HG02870 (cell line): Measurements from ENCODE around the gene SH3PXD2A.
"Not testable (repeated sequence)": the region's sequence is repeated elsewhere in the genome, so short reads cannot be mapped to it uniquely, and the experiment has no call there.

Experiments used
- ATAC-seq: cut with Tn5 transposase; IDR thresholded peaks from one replicate; pipeline ENCODE4 v1.9.1; 2021; ENCODE audit warnings: mild to moderate bottlenecking, moderate library complexity; ENCODE audit not compliant: unreplicated experiment

Gene SH3PXD2A

DNA sequence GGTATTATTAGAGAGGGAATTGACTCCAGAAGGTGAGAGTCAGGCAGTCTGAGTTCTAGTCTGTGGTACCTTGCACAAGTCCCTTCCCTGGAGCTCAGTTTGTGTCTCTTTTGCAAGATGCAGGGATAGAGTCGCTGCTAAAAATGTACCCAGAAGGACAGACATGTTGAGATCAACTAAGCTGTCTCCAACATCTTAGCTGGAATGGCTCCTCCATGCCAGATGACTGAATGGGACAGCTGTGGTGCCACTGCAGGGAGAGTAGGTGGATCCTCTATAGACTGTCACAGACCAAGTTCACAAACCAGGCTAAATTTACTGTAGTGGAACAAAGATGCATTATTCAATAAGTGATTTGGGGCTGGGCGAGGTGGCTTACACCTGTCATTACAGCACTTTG, 241.8 kb downstream of the SH3PXD2A start:
- ATAC-seq: no peak

DNA sequence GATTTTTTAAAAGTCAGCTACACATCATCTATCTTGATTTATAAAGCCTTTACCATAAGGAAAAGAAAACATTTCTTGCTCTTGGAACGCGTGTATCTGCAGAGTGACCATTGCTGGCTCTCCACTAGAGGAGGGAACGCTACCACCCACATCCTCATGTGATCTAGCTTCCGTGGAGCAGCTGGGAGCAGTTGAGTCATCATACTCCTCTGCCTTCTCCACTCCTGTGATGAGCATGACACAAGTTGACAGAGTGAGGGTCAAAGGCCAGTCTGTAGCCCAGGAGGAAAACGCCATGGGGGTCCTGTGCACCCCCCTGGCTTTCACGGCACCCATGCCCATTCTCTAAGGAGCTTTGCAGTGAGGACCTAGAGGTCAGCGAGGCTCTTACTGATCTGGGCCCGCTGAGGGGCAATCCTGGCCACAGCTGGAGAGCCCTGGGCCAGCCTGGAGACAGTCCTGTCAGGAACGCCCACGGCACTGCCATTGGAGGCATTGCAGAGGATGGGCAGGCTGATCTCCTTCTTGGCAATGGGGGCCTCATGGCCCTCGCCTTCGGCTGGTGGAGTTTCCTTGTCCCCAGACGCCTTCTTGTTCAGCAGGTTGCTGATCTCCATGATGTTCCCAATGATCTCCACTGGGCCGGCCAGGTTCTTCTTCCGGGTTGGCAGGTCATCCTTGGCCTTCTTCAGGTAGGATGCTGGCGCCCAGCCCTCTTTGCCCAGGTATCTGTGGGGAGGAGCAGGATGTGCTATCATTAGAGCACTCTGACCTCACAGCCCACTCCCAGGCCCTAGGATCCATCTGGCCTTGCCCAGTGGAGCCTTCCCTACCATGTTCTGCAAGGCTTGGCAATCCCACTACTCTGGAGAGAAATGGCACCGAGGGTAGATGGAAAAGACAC, 242.7 kb downstream of the SH3PXD2A start:
- no peak for ATAC-seq

DNA sequence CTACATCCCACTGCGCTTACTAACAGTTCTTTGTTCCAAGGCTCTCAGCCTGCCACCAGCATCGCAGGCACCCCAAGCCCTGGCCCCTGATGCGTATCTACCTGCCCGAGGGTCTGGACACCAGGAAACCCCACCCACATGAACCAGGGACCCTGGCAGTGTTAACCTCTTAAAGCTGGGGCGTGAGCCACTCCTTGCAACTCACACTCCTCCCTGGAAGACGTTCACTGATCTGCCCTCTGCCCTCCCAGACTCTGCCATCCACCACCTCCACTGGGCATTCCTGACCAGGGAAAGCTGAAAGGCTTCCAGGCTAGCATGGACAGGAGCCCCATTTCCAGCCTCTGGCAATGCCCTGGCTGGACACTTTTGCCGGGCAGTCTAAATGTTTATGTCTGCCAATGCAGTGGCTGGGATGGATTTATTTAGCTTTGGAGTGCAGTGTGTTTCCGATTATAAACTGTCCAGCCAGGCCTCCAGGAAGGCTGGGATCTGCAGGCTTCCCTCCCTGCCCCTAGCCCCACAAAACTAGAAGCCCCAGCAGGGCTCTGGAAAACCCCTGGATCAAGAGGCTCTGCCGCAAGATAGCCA, 244.4 kb downstream of the SH3PXD2A start:
- no peak for ATAC-seq

DNA sequence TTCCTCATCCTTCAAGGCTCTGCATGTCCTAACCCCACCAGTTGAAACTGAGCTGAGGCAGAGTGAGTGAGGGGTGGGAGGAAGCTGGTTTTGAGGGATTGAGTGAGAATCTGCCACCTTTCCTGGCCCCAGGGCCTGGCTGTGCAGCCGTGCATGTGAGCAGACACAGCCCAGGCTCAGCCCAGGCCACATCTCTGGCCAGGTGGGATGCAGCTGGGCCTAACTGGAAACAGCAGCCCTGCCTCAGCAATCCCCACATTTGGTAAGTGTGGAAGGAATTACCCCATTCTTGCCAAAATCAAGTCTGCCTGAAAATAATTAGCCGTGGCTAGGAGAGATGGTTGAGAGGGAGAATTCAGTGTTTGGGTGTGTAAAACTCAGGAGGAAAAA, 245.3 kb downstream of the SH3PXD2A start:
- no peak for ATAC-seq

DNA sequence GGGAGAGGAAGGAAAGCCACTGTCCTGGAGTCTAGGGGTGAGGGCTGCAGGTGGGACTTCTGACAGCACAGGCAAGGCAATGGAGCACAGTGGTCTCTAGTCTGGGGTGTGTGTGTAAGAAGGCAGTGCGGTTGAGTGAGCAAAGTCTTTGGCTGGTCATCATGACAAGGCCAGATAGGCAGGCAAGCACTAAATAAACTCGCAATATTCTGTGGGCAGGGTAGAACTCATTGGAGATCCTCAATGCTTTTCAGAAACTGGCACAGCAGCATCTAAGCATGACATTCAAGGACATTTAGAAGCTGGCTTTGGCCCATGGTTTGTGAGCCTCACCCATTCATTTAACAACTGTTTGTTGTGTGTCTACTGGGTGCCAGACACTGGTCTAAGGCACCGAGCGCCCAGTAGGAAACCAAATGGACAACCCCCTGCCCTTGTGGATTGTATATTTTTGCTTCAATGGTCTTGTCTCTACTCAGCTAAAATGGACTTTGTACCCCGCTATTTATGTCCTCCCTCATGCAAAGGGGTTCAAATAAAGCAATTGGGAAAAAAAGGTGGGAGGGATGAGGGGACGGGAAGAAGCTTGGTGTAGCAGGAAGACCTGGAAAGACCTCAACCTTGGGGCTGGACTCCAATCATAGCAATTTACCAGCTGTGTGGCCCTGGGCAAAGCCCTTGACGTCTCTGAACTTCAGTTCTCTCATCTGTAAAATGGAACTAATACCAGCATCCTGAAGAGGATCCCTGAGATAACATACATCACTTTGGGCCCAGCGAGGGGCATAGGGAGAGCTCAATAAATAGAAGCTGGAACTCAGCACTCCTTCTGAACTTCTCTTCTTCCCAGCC, 245.9 kb downstream of the SH3PXD2A start:
- no peak for ATAC-seq

DNA sequence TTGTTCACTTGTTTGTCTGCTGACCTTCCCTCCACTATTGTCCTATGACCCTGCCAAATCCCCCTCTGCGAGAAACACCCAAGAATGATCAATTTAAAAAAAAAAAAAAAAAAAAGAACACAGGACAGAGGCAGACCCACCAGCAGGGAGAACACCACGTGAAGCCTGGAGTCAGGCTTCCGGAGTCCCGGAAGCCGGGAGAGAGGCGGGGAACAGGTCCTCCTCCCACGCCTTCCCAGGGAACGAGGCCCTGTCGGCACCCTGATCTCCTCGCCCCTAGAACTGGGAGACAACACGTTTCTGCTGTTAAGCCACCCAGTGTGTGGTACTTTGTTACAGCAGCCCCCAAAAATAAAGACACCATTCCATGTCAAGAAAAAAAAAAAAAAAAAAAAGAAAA, 247.3 kb downstream of the SH3PXD2A start:
- ATAC-seq: not testable (repeated sequence)

DNA sequence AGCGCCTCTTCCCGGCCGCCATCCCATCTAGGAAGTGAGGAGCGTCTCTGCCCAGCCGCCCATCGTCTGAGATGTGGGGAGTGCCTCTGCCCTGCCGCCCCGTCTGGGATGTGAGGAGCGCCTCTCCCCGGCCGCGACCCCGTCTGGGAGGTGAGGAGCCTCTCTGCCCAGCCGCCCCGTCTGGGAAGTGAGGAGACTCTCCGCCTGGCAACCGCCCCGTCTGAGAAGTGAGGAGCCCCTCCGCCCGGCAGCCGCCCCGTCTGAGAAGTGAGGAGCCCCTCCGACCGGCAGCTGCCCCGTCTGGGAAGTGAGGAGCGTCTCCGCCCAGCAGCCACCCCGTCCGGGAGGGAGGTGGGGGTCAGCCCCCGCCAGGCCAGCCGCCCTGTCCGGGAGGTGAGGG, 248.3 kb downstream of the SH3PXD2A start:
- ATAC-seq: not testable (repeated sequence)

DNA sequence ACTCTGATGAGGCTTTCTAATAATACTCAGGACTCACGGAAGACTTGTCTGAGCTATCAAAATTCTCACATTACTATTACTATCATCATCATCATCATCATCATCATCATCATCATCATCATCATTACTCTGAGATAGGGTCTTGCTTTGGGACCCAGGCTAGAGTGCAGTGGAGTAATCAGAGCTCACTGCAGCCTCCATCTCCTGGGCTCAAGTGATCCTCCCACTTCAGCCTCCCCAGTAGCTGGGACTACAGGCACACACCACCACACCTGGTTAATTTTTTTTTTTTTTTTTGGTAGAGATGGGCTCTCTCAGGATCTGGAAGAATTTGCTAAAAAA, 249.3 kb downstream of the SH3PXD2A start:
- not testable (repeated sequence) for ATAC-seq

DNA sequence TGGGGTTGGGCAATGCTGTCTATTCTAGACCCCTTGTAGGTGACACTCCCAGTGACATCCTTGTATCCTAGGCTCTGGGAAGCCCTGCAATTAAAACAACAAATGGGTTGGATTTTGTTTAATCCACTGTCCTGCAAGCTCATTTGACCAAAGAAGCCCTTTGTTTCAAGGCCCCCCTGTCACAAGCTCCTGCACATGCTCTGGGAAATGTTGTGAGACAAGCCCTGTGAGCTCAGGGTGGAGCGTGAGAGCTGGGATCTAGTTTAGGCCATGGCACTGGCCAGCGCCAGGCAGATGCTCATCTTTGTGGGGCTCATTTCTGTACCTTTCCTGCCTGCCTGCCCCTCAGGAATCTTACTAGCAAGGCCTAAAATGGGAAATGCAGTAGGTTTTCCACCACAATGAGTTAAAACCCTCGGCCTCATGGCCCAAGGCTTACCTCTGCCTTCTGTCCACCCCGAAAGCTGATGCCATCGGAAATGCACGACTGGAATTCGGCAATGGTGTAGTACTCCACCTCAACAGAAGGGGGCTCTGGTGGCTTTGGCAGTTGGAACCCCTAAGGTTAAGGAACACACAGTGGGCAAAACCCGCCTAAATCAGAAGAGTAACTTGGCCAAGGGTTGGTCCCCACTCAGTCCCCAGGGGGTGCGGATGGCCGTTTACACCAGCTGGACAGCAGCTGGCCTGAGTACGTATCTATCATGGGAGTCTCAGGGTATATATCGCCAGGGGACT, 249.8 kb downstream of the SH3PXD2A start:
- ATAC-seq: no peak

DNA sequence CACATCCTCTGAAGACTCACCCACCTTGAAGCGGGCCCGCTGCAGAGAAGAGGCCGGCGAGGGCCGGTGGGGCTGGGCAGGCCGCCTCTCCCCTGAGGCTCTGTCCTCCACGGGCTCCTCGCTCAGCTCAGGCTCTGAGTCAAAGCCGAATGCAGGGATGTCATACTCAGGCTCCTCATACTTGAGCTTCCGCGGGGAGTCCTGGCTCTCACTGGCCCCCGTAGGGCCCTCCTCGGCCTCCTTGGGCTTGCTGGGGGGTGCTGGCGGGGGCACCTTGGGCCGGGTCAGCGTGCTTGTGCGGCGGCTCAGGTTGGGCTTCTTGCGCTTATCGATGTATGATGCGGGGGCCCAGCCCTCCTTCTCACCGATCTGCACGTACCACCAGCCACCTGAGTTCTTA, 252.0 kb downstream of the SH3PXD2A start:
- no peak for ATAC-seq

DNA sequence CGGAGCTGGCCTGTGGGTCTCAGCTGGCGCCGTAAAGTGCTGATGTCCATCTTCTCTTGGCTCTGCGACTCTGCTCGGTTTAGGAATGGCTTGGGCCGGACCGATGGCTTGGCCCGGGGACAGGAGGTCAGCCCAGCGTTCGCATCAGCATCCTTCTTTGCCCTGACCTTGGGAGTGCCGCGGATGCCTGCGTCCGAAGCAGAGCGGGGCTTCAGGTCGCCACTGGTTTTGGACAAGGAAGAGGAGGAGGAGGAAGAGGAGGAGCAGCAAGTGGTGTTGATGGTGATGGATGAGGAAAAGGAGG, 252.6 kb downstream of the SH3PXD2A start:
- ATAC-seq: no peak

DNA sequence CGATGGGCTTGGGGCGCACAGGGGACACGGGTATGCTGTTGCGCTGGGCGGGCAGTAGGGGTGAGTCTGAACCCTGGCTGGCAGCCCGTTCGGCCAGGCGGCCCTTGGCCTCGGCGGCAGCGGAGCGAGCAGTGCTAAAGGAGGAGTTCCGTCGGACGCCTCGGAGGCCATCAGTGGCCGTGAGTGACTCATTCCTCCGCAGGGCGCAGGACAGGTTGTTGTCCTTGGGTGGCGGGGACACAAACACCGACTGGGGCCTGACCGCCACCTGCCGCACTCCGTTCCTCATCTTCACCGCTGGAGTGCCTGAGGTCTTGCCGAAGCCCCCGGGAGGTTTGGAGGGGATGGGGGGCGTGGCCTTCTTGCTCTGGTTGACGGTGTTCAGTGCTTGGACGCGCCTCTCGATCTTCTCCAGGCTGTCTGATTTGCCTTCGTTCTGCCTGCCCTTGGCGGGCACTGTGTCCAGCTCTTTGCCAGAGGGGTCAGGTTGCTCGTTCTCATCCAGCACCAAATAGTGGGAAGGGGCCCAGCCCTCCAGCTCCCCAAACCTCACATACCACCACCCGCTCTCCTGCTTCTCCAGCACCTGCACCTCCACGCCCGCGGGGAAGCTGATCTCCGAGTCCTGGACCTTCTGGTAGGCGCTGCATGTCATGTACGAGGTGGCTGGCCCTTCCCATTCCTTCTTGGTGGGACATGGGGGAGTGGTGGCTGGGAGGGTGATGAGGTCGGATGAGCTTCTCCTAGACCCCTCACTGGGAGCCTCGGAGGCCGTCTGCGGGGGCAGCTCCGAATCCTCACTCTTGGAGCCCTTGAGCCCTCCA, 253.1 kb downstream of the SH3PXD2A start:
- ATAC-seq: no peak

DNA sequence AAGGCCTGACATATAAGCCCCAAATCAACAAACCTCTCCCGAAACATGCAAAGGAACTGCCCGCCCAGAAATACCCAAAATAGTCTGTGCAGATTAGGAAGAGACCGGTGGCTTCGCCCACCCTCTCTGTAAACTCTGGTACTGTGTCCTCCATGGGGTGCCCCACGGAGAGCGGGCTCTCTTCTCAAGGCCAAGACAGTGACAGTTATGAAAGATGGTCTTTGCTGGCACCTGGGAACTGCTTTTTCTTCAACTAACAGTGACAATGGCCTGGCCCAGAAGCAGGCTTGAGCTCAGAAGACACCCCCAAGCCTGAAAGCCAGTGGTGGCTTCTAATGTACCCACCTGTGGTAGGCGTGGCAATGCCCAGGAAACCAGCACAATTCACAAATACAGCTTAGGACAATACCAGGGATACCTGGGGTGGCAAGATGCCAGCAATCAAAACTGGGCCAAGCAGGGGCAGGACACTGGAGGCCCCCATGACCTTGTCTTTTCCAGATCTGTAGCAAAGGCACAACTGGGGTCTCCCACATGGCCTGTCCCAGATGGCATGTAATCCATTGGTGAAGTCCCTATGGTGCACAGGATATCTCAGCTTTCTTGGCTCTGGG, 254.3 kb downstream of the SH3PXD2A start:
- ATAC-seq: no peak

DNA sequence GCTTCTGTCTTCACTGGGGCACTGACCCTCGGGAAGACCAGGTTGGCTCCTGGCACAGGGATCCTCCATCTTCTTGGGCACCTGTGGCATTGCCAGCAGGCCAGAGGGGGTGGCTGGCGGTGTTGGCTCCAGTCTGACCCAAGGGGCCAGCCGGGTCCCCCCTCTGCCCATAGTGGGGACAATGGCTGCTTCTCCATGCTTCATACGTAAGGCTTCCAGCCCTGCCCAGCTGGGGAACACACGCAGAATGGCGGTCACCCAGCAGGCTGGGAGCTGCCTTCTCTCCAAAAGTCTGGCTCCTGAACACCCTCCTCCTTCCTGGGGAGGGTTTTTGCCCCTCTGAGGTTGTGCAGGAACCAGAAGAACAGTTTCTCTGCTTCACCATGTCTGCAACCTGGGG, 255.1 kb downstream of the SH3PXD2A start:
- ATAC-seq: no peak

DNA sequence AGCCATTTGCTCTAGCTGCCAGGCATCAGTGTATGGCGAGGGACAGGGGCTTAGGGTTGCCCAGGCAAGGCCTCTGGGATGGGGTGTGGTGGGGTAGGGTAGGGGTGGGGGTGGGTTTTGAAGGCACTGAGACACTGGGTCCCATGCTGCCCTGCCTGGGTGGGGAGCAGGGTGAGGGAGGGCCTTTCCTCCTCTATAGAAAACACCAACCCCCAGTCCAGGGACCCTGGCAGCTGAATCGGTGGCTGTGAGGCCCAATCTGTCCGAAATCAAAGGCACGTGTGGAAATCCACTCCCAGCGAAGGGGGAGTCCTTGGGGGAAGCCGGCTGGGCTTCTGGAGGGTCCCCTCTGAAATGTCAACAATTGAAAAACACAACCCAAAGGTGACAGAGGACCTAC, 255.5 kb downstream of the SH3PXD2A start:
- ATAC-seq: no peak

DNA sequence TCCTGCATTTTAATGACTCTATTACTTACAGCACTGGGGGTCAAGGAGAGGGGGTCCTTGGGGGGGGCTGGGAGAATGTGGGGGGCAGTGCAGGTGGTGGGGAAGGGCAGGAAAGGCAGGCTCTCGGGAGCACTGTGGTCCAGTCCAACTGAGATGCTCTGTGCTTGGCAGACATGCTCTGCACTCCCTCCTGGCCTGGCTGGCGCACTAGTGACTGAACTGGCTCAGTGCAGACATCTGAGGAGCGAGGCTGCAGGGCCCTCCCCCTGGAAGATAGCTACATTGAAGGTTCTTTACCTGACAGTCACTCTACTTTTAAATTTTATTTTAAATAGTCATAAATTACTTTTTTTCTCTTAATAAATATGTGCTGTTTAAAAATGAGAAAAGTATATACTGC, 256.2 kb downstream of the SH3PXD2A start:
- ATAC-seq: no peak

DNA sequence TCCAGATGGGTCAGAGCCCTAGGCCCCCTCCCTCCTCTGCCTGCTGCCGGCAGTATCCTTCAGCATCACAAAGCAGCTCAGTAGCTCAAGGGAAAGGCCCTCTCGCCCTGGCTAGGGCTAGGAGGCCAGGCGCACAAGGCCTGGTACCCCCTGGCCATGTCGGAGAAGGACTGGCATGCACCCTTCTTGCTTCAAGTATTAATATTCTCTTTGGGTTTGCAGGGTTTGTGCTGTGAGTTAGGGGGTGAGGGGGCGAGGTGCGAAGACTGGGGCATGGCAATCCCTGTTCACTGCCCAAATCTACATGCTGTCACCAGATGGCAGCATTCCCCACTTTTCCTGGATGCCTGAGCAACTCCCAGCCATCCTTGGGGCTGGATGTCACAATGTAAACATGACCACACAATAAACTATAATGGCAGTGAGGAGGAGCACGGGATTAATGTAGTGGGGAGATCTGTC, 256.7 kb downstream of the SH3PXD2A start:
- ATAC-seq: no peak

DNA sequence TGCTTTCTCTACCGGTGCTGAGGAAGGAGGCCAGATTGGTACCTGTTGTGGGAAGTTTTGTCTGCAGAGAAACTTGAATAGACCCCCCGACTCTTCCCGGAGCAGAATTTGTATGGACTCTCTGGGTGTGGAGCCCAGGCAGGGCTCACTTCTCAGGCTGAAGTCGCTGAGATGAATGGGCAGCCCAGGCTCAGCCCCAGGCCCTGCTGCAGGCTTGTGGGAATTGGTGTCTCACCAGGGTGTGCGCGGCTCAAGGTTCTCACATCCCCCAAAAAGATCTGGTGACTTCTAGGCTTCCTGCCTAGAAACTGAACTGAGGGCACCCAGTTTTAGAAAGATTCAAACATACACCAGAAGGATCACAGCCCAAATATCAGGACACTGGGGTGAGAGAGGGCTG, 258.4 kb downstream of the SH3PXD2A start:
- ATAC-seq: no peak

DNA sequence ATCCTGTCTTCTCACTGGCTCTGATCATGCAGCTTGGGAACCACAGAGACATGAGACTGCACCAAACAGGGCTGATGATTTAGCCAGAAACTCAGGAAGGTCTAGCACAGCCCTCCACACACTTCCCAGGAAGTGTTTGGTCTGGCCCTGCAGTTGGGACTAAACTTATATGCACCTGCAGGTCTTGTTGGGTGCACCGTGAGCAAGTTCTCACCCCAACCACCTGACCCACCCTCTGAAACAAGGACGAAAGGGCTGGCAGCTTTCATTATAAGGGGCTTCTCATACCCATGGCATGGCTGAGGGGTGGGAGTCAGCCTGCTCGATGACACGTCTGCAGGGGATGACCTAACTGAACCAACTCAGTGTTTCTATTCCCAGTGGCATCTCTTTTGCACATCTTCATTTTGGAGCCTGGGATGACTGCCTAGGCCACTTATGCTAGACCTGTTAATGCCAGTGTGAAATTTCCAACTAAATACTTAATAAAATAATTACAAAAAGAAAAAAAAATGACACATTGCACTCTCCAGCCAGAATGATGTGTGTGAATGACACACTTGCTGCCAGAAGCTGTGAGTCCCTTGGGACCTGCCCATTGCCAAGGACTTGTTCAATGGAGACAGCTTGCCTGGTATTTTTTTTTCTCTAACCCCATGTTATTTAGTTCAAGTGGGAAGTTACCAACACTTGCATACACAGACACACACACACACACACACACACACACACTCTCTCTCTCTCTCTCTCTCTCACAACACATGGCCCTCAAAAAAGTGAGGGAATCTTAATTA, 259.2 kb downstream of the SH3PXD2A start:
- ATAC-seq: no peak
